C4-2B (cell line): ENCODE results near the gene KDM4C.

Source experiments
- H3K27ac ChIP-seq: fragments of 450-650 bp; 2 replicates; pipeline ENCODE4 v1.5.1; 2017
- ZFX ChIP-seq: fragments of 450-650 bp; IDR thresholded peaks from 2 replicates; pipeline ENCODE4 v1.6.1; 2017
- TF ChIP-seq, protein P1 (sequence below): fragments of 450-650 bp; conservative IDR thresholded peaks from 2 replicates; pipeline ENCODE4 v1.5.1; 2017; ENCODE audit warnings: mild to moderate bottlenecking

Gene KDM4C

DNA sequence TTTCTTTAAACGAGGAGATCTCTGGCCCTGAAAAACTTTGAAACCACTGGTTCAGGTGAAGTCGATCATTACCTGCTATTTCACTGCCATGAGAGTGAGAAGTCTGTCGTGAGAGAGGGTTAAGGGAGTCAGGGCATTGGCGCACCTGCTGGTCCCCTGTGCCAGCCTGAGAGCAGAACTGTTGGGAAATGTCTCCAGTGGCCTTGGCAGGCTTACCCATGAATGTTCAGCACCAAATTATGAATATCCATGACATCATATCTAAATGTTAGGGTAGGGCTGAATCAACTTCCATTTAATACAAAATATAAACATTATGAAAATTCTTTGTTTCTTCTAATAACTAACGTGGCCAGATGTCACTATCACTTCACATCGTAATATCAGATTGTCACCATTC lies 379.3 kb downstream of the KDM4C start:
- TF ChIP-seq, protein P1, sequence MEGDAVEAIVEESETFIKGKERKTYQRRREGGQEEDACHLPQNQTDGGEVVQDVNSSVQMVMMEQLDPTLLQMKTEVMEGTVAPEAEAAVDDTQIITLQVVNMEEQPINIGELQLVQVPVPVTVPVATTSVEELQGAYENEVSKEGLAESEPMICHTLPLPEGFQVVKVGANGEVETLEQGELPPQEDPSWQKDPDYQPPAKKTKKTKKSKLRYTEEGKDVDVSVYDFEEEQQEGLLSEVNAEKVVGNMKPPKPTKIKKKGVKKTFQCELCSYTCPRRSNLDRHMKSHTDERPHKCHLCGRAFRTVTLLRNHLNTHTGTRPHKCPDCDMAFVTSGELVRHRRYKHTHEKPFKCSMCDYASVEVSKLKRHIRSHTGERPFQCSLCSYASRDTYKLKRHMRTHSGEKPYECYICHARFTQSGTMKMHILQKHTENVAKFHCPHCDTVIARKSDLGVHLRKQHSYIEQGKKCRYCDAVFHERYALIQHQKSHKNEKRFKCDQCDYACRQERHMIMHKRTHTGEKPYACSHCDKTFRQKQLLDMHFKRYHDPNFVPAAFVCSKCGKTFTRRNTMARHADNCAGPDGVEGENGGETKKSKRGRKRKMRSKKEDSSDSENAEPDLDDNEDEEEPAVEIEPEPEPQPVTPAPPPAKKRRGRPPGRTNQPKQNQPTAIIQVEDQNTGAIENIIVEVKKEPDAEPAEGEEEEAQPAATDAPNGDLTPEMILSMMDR = no peak
- TF ChIP-seq ZFX = no peak
- H3K27ac ChIP-seq = no peak overlapping the region

- TF ChIP-seq ZFX = no peak
- TF ChIP-seq, protein P1 = no peak
- no peak overlapping the region for H3K27ac ChIP-seq
These were observed 379.8 kb downstream of the KDM4C start for GRCh38 chr9:7137571-7137970.

- TF ChIP-seq ZFX = no peak
- TF ChIP-seq, protein P1 = no peak
- no peak overlapping the region for H3K27ac ChIP-seq
These were observed 382.1 kb downstream of the KDM4C start for GRCh38 chr9:7139886-7140285.

DNA sequence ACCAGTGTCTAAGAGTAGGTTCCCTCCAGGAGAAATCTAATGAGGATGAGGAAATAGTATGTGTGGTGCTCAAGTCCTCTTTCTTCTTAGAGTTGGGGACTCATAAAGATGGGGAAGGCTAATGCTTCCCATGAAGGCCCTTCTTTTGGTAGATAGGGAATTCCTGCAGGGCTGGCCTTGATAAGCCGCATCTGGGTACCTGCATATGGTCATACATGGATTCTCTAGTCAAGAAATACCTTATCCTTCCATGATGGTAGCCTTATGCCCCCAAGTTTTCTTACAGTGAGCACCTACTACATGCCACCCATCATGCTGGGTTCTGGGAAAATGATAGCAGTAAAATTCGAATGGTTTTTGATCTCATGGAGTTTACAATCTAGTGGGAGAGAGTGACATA lies 382.6 kb downstream of the KDM4C start:
- TF ChIP-seq ZFX = no peak
- TF ChIP-seq, protein P1 = no peak

GRCh38 chr9:7143645-7144200 lies 385.9 kb downstream of the KDM4C start:
- no peak for TF ChIP-seq ZFX
- TF ChIP-seq, protein P1 = no peak
- H3K27ac ChIP-seq = no peak overlapping the region

More for the DNA sequence above, 382.6 kb downstream of the KDM4C start:
- no peak overlapping the region for H3K27ac ChIP-seq

DNA sequence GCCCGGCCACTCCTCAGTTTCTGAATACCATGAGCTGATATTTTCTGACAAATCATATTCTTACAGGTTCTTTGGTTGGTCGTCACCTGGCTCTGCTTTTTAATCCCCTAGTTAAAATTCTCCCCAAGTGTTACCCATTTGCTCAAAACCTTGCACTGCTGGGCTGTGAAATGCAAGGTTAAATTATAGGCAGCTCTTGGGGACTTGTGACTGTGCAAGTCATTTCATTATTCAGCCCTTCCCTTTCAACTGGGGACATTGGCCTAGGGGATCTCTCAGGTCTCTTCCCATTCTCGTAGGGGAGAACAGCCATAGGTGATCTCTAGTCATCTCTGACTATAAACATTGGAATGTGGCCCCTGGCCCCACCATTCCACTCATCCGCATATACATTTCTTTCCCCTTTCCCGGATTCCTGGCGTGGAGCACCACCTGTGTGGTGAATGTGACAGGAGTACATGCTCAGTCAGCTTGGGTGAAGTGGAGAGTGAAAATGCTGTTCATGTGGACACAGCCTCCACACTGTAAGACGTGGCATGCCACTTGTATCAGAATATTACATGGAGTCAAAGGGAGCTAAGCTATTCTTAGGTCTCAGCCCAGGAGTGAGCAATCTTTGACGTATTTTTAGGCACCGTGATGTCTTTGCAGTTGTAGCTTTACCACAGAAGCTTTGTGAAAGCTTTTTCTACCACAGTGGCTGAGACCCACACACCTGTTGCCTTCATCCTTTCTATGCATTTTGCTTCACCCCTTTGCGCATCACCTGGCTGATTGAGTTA lies 386.7 kb downstream of the KDM4C start:
- no peak overlapping the region for H3K27ac ChIP-seq
- TF ChIP-seq ZFX = no peak
- TF ChIP-seq, protein P1 = no peak

DNA sequence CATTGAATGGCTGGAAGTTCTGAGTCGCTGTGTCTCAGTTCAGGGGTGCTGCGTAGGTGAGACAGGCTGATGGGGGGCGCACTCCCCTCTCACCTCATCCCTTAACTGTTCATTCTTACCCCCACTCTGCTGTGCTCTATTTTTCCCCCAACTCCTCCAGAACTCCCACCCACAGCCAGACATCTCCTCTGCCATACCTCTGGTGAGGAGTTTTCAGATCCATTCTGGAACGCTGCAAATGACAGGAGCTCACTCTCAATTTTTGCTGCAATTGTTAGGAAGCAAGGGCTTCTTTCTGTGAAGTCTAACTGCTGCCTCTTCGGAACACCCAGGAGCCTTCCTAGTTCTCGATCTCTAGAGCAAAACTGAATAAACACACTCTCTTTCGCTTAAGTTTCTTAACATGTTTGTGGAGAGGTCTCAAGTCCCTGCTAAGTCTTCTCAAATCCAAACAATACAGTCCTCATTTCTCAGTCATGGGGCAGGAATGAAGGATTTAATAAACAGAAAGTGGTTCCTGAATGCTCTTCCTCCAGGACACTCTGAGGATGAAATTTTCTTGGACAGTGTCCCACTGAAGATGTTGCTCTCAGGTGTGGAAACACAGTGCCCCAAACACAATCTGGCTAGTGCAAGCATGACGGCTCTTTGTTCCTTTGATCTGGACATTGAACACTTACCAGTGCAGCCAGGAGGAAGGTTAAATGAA lies 387.7 kb downstream of the KDM4C start:
- no peak for TF ChIP-seq ZFX
- TF ChIP-seq, protein P1 = no peak
- H3K27ac ChIP-seq = no peak overlapping the region
